NCI-H187 (cell line): Measurements from ENCODE around the gene PLEKHG3.
"Not testable (repeated sequence)": the region's sequence is repeated elsewhere in the genome, so short reads cannot be mapped to it uniquely, and the experiment has no call there.

Source experiments
- DNase-seq, 2 experiments: peaks; one replicate each; lab custom pipeline; 2025; lab: John Stamatoyannopoulos, UW

Gene PLEKHG3

GRCh38 chr14:64704143-64704742 lies at the start of gene PLEKHG3:
Gene PLEKHG3, plus strand, starts transcription at chr14:64704424. Its CDS starts 23,208 bp downstream, at chr14:64727632.
- peak; percentile 16 to 22 for DNase-seq

- DNase-seq = no peak
Observed at GRCh38 chr14:64654901-64655300, 49.3 kb upstream of the PLEKHG3 start.

GRCh38 chr14:64656986-64657385 lies 47.2 kb upstream of the PLEKHG3 start:
- DNase-seq = no peak

- no peak for DNase-seq
Observed at GRCh38 chr14:64658201-64658600, 46.0 kb upstream of the PLEKHG3 start.

GRCh38 chr14:64658700-64659264 lies 45.4 kb upstream of the PLEKHG3 start:
- DNase-seq = not testable (repeated sequence)

GRCh38 chr14:64659366-64659765 lies 44.9 kb upstream of the PLEKHG3 start:
- DNase-seq = no peak

GRCh38 chr14:64663174-64663573 lies 41.0 kb upstream of the PLEKHG3 start:
- no peak for DNase-seq

GRCh38 chr14:64671591-64671990 lies 32.6 kb upstream of the PLEKHG3 start:
- DNase-seq = peak in 1 of 2 experiments; percentile 48

GRCh38 chr14:64673316-64673715 lies 30.9 kb upstream of the PLEKHG3 start:
- DNase-seq = no peak

- DNase-seq = no peak
Observed at GRCh38 chr14:64673748-64674147, 30.5 kb upstream of the PLEKHG3 start.

- no peak for DNase-seq
Observed at GRCh38 chr14:64674829-64675228, 29.4 kb upstream of the PLEKHG3 start.

GRCh38 chr14:64675312-64675711 lies 28.9 kb upstream of the PLEKHG3 start:
- no peak for DNase-seq

GRCh38 chr14:64676410-64677008 lies 27.7 kb upstream of the PLEKHG3 start:
- DNase-seq = no peak

GRCh38 chr14:64680013-64680713 lies 24.1 kb upstream of the PLEKHG3 start:
- no peak for DNase-seq

- no peak for DNase-seq
Observed at GRCh38 chr14:64680714-64681065, 23.5 kb upstream of the PLEKHG3 start.

- DNase-seq = no peak
Observed at GRCh38 chr14:64681796-64682710, 22.2 kb upstream of the PLEKHG3 start.

GRCh38 chr14:64682843-64683242 lies 21.4 kb upstream of the PLEKHG3 start:
- DNase-seq = no peak

GRCh38 chr14:64683264-64683663 lies 21.0 kb upstream of the PLEKHG3 start:
- no peak for DNase-seq

GRCh38 chr14:64684091-64684490 lies 20.1 kb upstream of the PLEKHG3 start:
- no peak for DNase-seq

GRCh38 chr14:64685371-64686281 lies 18.6 kb upstream of the PLEKHG3 start:
- DNase-seq = no peak

- DNase-seq = no peak
Observed at GRCh38 chr14:64686282-64686615, 18.0 kb upstream of the PLEKHG3 start.
